H1 (cell line): ENCODE measurements around the gene PRX.

Experiments
- CBX8 ChIP-seq: fragments of 300-800, 300-1000 bp; sonication (generic); IDR thresholded peaks from 2 replicates; pipeline ENCODE4 v1.7.1; 2016; ENCODE audit warnings: low read depth, low read length, borderline replicate concordance
- CHD7 ChIP-seq: fragments of 300-600 bp; sonication (generic); IDR thresholded peaks from 2 replicates; pipeline ENCODE4 v1.7.1; 2012; ENCODE audit warnings: low read length, moderate library complexity, mild to moderate bottlenecking, inconsistent platforms; ENCODE audit not compliant: insufficient replicate concordance
- CTCF ChIP-seq, 3 experiments: IDR thresholded peaks; 1 replicate in 2 of 3; 2 replicates in 1 of 3; pipeline versions ENCODE4 v1.5.1 to v1.6.1; 2011; ENCODE audit warnings: low read length in 3 of 3, mild to moderate bottlenecking in 3 of 3, inconsistent platforms in 2 of 3, low read depth in 1 of 3, moderate library complexity in 1 of 3; ENCODE audit not compliant: insufficient read depth in 1 of 3; ENCODE audit errors: control extremely low read depth in 1 of 3
- EZH2 ChIP-seq: fragments of 200-600 bp; sonication (generic); IDR thresholded peaks from 2 replicates; pipeline ENCODE4 v1.7.1; 2012; ENCODE audit warnings: low read depth, mild to moderate bottlenecking, moderate library complexity, low read length, inconsistent platforms; ENCODE audit not compliant: severe bottlenecking
- JUND ChIP-seq: IDR thresholded peaks from 2 replicates; pipeline ENCODE4 v1.6.1; 2011; ENCODE audit warnings: mild to moderate bottlenecking, improper control_type of control experiment, low read length
- POLR2A ChIP-seq, 2 experiments: IDR thresholded peaks; 1 replicate in 1 of 2; 2 replicates in 1 of 2; pipeline ENCODE4 v1.6.1; 2011; ENCODE audit warnings: low read depth in 2 of 2, low read length in 2 of 2, mild to moderate bottlenecking in 2 of 2; ENCODE audit errors: control extremely low read depth in 1 of 2
- POLR2AphosphoS5 ChIP-seq: IDR thresholded peaks from 2 replicates; pipeline ENCODE4 v1.6.1; 2011; ENCODE audit warnings: low read depth, low read length
- RAD21 ChIP-seq, 2 experiments: IDR thresholded peaks in 1 of 2; conservative IDR thresholded peaks in 1 of 2; 2 replicates each; pipeline ENCODE4 v1.6.1; 2011; ENCODE audit warnings: low read depth in 2 of 2, low read length in 2 of 2, improper control_type of control experiment in 1 of 2, inconsistent platforms in 1 of 2, mild to moderate bottlenecking in 1 of 2, moderate library complexity in 1 of 2
- RFX5 ChIP-seq: IDR thresholded peaks from 2 replicates; pipeline ENCODE4 v1.6.1; 2011; ENCODE audit warnings: low read depth, low read length, improper control_type of control experiment, borderline replicate concordance
- SIN3A ChIP-seq, 2 experiments: IDR thresholded peaks in 1 of 2; conservative IDR thresholded peaks in 1 of 2; 2 replicates each; pipeline ENCODE4 v1.6.1; 2011 to 2012; ENCODE audit warnings: low read length in 2 of 2, improper control_type of control experiment in 1 of 2, low read depth in 1 of 2, mild to moderate bottlenecking in 1 of 2
- SIX5 ChIP-seq: IDR thresholded peaks from 2 replicates; pipeline ENCODE4 v1.6.1; 2011; ENCODE audit warnings: mild to moderate bottlenecking, low read depth, low read length
- SRF ChIP-seq: IDR thresholded peaks from 2 replicates; pipeline ENCODE4 v1.6.1; 2011; ENCODE audit warnings: mild to moderate bottlenecking, low read depth, low read length, moderate library complexity

GRCh38 chr19:40460185-40460584 lies 47.0 kb upstream of the PRX start:
- no peak for TF ChIP-seq EZH2
- TF ChIP-seq CTCF (IDR thresholded peaks at IDR 0.05; ENCODE audit: control extremely low read depth in 1 of 3, insufficient read depth in 1 of 3, low read depth in 1 of 3, low read length in 3 of 3), result no peak
- no peak for TF ChIP-seq CHD7
- TF ChIP-seq CBX8, result no peak
- TF ChIP-seq JUND, result no peak
- no peak for TF ChIP-seq RAD21 (IDR thresholded peaks at IDR 0.05 in 1 of 2, conservative IDR thresholded peaks at IDR 0.05 in 1 of 2; ENCODE audit: low read depth in 2 of 2, low read length in 2 of 2)
- no peak for TF ChIP-seq SIN3A (conservative IDR thresholded peaks at IDR 0.05 in 1 of 2, IDR thresholded peaks at IDR 0.05 in 1 of 2; ENCODE audit: low read depth in 1 of 2, low read length in 2 of 2)
- TF ChIP-seq SIX5, result no peak
- TF ChIP-seq RFX5, result no peak
- TF ChIP-seq POLR2AphosphoS5, result no peak
- TF ChIP-seq POLR2A (IDR thresholded peaks at IDR 0.05; ENCODE audit: control extremely low read depth in 1 of 2, low read depth in 2 of 2, low read length in 2 of 2), result no peak
- no peak for TF ChIP-seq SRF
